HUES48 (cell line): ENCODE data around the gene PIGV.
"Not testable (repeated sequence)": the region's sequence is repeated elsewhere in the genome, so short reads cannot be mapped to it uniquely, and the experiment has no call there.

ENCODE experiments used
- H3K27ac ChIP-seq: one replicate; pipeline ENCODE4 v1.7.0; 2013; ENCODE audit warnings: low read depth, low read length, inconsistent platforms
- H3K27me3 ChIP-seq: 2 replicates; pipeline ENCODE4 v1.6.1; 2013; ENCODE audit warnings: mild to moderate bottlenecking, low read length; ENCODE audit not compliant: control insufficient read depth, insufficient read depth
- H3K36me3 ChIP-seq: 2 replicates; pipeline ENCODE4 v1.6.1; 2013; ENCODE audit warnings: low read length; ENCODE audit not compliant: control insufficient read depth, insufficient read depth
- H3K4me1 ChIP-seq: 2 replicates; pipeline ENCODE4 v1.6.1; 2013; ENCODE audit warnings: mild to moderate bottlenecking, low read length; ENCODE audit not compliant: control insufficient read depth, insufficient read depth
- H3K4me3 ChIP-seq: 2 replicates; pipeline ENCODE4 v1.5.1; 2013; ENCODE audit warnings: mild to moderate bottlenecking, low read depth, low read length
- H3K9ac ChIP-seq: 2 replicates; pipeline ENCODE4 v1.6.1; 2013; ENCODE audit warnings: mild to moderate bottlenecking, low read depth, low read length, moderate library complexity
- H3K9me3 ChIP-seq: 2 replicates; pipeline ENCODE4 v1.6.1; 2013; ENCODE audit warnings: low read length; ENCODE audit not compliant: control insufficient read depth, insufficient read depth

The PIGV gene

DNA sequence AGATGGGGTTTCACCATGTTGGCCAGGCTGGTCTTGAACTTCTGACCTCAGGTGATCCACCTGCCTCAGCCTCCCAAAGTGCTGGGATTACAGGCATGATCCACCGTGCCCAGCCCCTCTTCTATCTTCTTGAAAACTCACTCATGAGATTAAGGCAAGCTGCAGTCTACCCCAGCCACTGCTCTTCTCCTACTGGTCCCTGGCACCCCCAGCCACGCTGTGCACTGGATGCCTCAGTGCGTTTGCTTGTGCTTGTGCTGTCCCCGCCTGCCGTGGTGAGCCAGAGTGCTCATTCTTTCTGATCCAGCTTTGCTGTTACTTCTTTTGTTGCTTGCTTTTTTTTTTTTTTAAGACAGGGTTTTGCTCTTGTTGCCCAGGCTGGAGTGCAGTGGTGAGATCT is 49.9 kb downstream of the PIGV start:
- not testable (repeated sequence) for H3K9me3 ChIP-seq, H3K9ac ChIP-seq, H3K27ac ChIP-seq, H3K4me1 ChIP-seq, H3K4me3 ChIP-seq, H3K27me3 ChIP-seq
- H3K36me3 ChIP-seq, result peaks cover 56% of the 10 kb centered on the region

DNA sequence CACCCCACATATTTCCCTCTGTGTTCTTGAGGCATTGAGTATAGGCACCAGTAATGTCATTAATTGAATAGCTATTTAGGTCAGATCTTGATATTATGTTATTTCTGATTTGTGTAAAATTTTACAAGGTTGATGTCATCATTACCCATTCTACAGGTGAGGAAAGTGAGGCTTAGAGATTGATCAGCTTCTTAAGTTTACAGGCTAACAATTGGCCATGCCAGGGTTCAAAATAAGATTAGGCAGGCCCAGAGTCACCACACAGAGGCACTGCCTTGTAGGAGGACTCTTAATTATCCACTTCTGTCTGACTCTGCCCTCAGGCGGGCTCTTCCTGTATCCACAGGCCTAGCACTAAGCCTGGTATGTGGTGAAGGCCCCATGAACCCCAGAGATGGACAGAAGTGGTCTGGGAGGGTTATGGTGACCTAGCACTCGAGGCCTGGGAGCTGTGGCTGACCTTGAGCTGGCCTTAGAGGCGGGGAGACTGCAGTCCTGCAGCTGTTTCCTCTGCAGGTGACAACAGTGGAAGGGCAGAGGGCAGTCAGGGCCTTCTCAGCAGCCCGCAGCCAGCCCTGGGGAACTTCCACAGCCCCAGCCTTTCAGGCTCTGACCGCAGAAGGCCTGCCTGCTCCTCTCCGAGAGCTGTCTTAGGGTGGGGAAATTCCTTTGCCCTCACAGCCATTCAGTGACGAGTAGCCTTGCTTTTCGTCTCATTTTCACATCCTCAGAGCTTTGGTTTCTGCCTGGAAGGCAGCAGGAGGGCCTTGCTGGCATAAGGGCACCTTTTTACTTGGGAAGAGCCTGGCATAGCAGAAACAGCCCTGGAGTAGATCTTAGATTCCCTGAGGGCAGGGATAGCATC is 51.0 kb downstream of the PIGV start:
- no peaks in the 10 kb centered on the region for H3K27me3 ChIP-seq
- H3K4me3 ChIP-seq, result no peak overlapping the region
- H3K9me3 ChIP-seq, result no peaks in the 10 kb centered on the region
- H3K4me1 ChIP-seq, result no peaks in the 10 kb centered on the region
- H3K9ac ChIP-seq, result no peak overlapping the region
- peaks cover 48% of the 10 kb centered on the region for H3K36me3 ChIP-seq
- H3K27ac ChIP-seq, result no peak overlapping the region

- Histone ChIP-seq H3K36me3 (peaks cover 43% of the 10 kb centered on the region), H3K4me3 (no peak overlapping the region), H3K9ac (no peak overlapping the region), H3K9me3 (no peaks in the 10 kb centered on the region), H3K4me1 (no peaks in the 10 kb centered on the region), H3K27ac (no peak overlapping the region), H3K27me3 (no peaks in the 10 kb centered on the region)
Observed at GRCh38 chr1:26839339-26839722, 51.6 kb downstream of the PIGV start.

- Histone ChIP-seq H3K27ac (no peak overlapping the region), H3K9ac (no peak overlapping the region), H3K36me3 (peaks cover 39% of the 10 kb centered on the region), H3K4me3 (no peak overlapping the region), H3K9me3 (no peaks in the 10 kb centered on the region), H3K4me1 (no peaks in the 10 kb centered on the region), H3K27me3 (no peaks in the 10 kb centered on the region)
Observed at GRCh38 chr1:26839779-26840178, 52.0 kb downstream of the PIGV start.

GRCh38 chr1:26844424-26845196 is 56.9 kb downstream of the PIGV start:
- peaks cover 37% of the 10 kb centered on the region for H3K36me3 ChIP-seq
- H3K4me1 ChIP-seq, result no peaks in the 10 kb centered on the region
- no peaks in the 10 kb centered on the region for H3K27me3 ChIP-seq
- no peak overlapping the region for H3K27ac ChIP-seq
- H3K4me3 ChIP-seq, result no peak overlapping the region
- no peaks in the 10 kb centered on the region for H3K9me3 ChIP-seq
- H3K9ac ChIP-seq, result no peak overlapping the region

DNA sequence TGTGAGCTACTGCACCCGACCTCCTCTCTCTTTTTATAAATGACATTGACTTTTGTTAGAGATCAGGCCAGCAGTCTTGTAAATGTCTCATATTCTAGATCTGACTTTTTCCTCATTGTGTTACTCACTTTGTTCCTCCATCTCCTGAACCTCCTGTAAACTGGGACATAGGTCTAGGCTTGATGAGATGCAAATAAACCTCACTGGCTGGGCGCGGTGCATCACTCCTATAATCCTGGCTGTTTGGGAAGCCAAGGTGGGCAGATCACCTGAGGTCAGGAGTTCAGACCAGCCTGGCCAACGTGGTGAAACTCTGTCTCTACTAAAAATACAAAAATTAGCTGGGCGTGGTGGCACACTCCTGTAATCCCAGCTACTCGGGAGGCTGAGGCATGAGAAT is 60.1 kb downstream of the PIGV start:
- H3K27ac ChIP-seq, H3K4me1 ChIP-seq, H3K9ac ChIP-seq, H3K4me3 ChIP-seq, H3K27me3 ChIP-seq, H3K9me3 ChIP-seq: not testable (repeated sequence)
- peaks cover 50% of the 10 kb centered on the region for H3K36me3 ChIP-seq
